HepG2 (cell line): ENCODE measurements around the gene MBNL3. TPM values are rescaled to one million over a fixed set of nuclear protein-coding genes. Genes with fewer than 3 reads are reported as not detected.

Experiments used
- CC2D1A ChIP-seq: sonication (generic); formaldehyde crosslinking; IDR thresholded peaks from 2 replicates; pipeline ENCODE4 v1.8.1; 2023; ENCODE audit warnings: mild to moderate bottlenecking, missing genetic modification reagents
- EP300 ChIP-seq, 3 experiments: sonication (generic) in 1 of 3; formaldehyde crosslinking in 1 of 3; IDR thresholded peaks; 2 replicates each; pipeline versions ENCODE4 v1.5.1 to v1.6.1; 2011 to 2020; ENCODE audit warnings: low read depth in 2 of 3, low read length in 2 of 3, borderline replicate concordance in 1 of 3, improper control_type of control experiment in 1 of 3, mild to moderate bottlenecking in 1 of 3, missing genetic modification reagents in 1 of 3, moderate library complexity in 1 of 3
- FOXJ3 ChIP-seq: sonication (generic); formaldehyde crosslinking; IDR thresholded peaks from 2 replicates; pipeline ENCODE4 v1.4.0; 2020; ENCODE audit warnings: missing genetic modification reagents, mild to moderate bottlenecking, borderline replicate concordance
- FOXO1 ChIP-seq: sonication (generic); formaldehyde crosslinking; IDR thresholded peaks from 2 replicates; pipeline ENCODE4 v1.4.0; 2020; ENCODE audit warnings: missing genetic modification reagents
- HMGXB4 ChIP-seq, 2 experiments: sonication (generic) in 1 of 2; formaldehyde crosslinking in 1 of 2; IDR thresholded peaks; 2 replicates each; pipeline versions ENCODE4 v1.4.0 to v1.6.1; 2018 to 2020; ENCODE audit warnings: missing genetic modification reagents in 2 of 2, borderline replicate concordance in 1 of 2, low read depth in 1 of 2, mild to moderate bottlenecking in 1 of 2, missing biosample characterization in 1 of 2
- MEIS1 ChIP-seq: sonication (generic); formaldehyde crosslinking; IDR thresholded peaks from 2 replicates; pipeline ENCODE4 v1.9.0; 2021; ENCODE audit warnings: mild to moderate bottlenecking, missing genetic modification reagents, moderate library complexity, borderline replicate concordance
- NFIC ChIP-seq: IDR thresholded peaks from 2 replicates; pipeline ENCODE4 v1.6.1; 2012; ENCODE audit warnings: mild to moderate bottlenecking, low read length, inconsistent platforms
- PATZ1 ChIP-seq: sonication (generic); formaldehyde crosslinking; IDR thresholded peaks from 2 replicates; pipeline ENCODE4 v1.4.0; 2020; ENCODE audit warnings: missing genetic modification reagents
- RXRA ChIP-seq: sonication (generic); formaldehyde crosslinking; IDR thresholded peaks from 2 replicates; pipeline ENCODE4 v1.5.1; 2020; ENCODE audit warnings: missing genetic modification reagents
- SAP130 ChIP-seq: IDR thresholded peaks from 2 replicates; pipeline ENCODE4 v1.6.1; 2016; ENCODE audit warnings: low read depth
- SUZ12 ChIP-seq: fragments of 150-350 bp; IDR thresholded peaks from 2 replicates; pipeline ENCODE4 v1.6.1; 2014; ENCODE audit warnings: low read depth, low read length
- ZBTB21 ChIP-seq: sonication (generic); formaldehyde crosslinking; IDR thresholded peaks from 2 replicates; pipeline ENCODE4 v1.4.0; 2020; ENCODE audit warnings: missing genetic modification reagents
- ZNF12 ChIP-seq: sonication (generic); formaldehyde crosslinking; IDR thresholded peaks from 2 replicates; pipeline ENCODE4 v1.5.0; 2020; ENCODE audit warnings: missing genetic modification reagents
- ZNF460 ChIP-seq: sonication (generic); formaldehyde crosslinking; IDR thresholded peaks from 2 replicates; pipeline ENCODE4 v1.5.1; 2020; ENCODE audit warnings: missing genetic modification reagents, mild to moderate bottlenecking, borderline replicate concordance
- ZNF503 ChIP-seq: sonication (generic); formaldehyde crosslinking; IDR thresholded peaks from 2 replicates; pipeline ENCODE4 v1.4.0; 2020; ENCODE audit warnings: missing genetic modification reagents
- polyA plus RNA-seq, 8 experiments: library from polyadenylated mRNA; depleted of rRNA in 3 of 8; stranded (reverse) in 7 of 8; unstranded in 1 of 8; fragments of >200 nt; fragmentation: Illumina TruSeq in 4 of 8; extraction: Trizol in 4 of 8; gene quantifications; 2 replicates each; pipeline versions ENCODE4 v1.2.1 to v1.2.3, GENCODE V29; 2011 to 2016; ENCODE audit warnings: low read depth in 4 of 8, missing spikeins in 1 of 8, mixed read lengths in 1 of 8; ENCODE audit not compliant: insufficient read depth in 1 of 8
- total RNA-seq, 5 experiments: library from RNA; depleted of rRNA; stranded (reverse); fragments of >200 nt; fragmentation: Illumina TruSeq; extraction: Trizol; gene quantifications; 2 replicates each; pipeline ENCODE4 v1.2.3, GENCODE V29; 2016; ENCODE audit warnings: low read depth in 1 of 5
- TF ChIP-seq, protein P1 (sequence below): sonication (generic); formaldehyde crosslinking; IDR thresholded peaks from 2 replicates; pipeline ENCODE4 v1.4.0; 2020; ENCODE audit warnings: mild to moderate bottlenecking, missing genetic modification reagents
- TF ChIP-seq, protein P2 (sequence below): sonication (generic); formaldehyde crosslinking; IDR thresholded peaks from 2 replicates; pipeline ENCODE4 v1.4.0; 2020; ENCODE audit warnings: missing genetic modification reagents

The MBNL3 gene
- total and polyA plus RNA-seq, 2 of the 13 experiments (the other 11 are each of a cell fraction or from before 2014, with no cell fraction given), result 155 to 257 TPM

DNA sequence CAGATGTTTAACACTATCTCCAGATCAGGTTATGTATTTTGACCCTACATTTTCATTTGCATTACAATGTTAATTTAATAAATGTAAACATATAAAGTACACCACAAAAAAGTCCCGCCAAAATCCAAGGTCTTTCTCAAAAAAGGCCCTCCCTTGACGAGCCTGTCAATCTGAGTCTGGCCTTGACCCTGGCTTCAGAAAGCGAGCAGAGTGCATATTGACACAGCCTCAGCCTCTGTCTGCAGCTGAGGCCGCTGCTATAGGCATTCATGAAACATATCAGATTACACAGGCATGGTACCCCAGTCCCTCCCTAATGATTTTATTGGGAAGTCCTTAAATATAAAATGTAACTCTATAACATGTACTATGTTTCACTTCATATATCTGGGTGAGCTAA is 6.2 kb downstream of the MBNL3 start (continued):
- TF ChIP-seq ZBTB21 (CRISPR knock-in tag), result peak; percentile 63; the same call in 1 of the 2 replicates
- no peak for TF ChIP-seq CC2D1A (CRISPR knock-in tag)
- peak; percentile 82 for TF ChIP-seq SAP130 (CRISPR knock-in tag)
- TF ChIP-seq FOXO1 (CRISPR knock-in tag), result peak; percentile 66; the same call in 1 of the 2 replicates
- TF ChIP-seq, protein P1, sequence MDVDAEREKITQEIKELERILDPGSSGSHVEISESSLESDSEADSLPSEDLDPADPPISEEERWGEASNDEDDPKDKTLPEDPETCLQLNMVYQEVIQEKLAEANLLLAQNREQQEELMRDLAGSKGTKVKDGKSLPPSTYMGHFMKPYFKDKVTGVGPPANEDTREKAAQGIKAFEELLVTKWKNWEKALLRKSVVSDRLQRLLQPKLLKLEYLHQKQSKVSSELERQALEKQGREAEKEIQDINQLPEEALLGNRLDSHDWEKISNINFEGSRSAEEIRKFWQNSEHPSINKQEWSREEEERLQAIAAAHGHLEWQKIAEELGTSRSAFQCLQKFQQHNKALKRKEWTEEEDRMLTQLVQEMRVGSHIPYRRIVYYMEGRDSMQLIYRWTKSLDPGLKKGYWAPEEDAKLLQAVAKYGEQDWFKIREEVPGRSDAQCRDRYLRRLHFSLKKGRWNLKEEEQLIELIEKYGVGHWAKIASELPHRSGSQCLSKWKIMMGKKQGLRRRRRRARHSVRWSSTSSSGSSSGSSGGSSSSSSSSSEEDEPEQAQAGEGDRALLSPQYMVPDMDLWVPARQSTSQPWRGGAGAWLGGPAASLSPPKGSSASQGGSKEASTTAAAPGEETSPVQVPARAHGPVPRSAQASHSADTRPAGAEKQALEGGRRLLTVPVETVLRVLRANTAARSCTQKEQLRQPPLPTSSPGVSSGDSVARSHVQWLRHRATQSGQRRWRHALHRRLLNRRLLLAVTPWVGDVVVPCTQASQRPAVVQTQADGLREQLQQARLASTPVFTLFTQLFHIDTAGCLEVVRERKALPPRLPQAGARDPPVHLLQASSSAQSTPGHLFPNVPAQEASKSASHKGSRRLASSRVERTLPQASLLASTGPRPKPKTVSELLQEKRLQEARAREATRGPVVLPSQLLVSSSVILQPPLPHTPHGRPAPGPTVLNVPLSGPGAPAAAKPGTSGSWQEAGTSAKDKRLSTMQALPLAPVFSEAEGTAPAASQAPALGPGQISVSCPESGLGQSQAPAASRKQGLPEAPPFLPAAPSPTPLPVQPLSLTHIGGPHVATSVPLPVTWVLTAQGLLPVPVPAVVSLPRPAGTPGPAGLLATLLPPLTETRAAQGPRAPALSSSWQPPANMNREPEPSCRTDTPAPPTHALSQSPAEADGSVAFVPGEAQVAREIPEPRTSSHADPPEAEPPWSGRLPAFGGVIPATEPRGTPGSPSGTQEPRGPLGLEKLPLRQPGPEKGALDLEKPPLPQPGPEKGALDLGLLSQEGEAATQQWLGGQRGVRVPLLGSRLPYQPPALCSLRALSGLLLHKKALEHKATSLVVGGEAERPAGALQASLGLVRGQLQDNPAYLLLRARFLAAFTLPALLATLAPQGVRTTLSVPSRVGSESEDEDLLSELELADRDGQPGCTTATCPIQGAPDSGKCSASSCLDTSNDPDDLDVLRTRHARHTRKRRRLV (CRISPR knock-in tag), result no peak
- TF ChIP-seq ZNF460, result no peak
- TF ChIP-seq ZNF503, result peak; percentile 87
- TF ChIP-seq NFIC, result peak; percentile 79
- TF ChIP-seq RXRA (CRISPR knock-in tag), result peak; percentile 93; the same call in 1 of the 2 replicates
- 0 out of 2 replicates have a peak, but pooled peaks have one; percentile 39 for TF ChIP-seq PATZ1 (CRISPR knock-in tag)
- no peak for TF ChIP-seq SUZ12
- TF ChIP-seq, protein P2, sequence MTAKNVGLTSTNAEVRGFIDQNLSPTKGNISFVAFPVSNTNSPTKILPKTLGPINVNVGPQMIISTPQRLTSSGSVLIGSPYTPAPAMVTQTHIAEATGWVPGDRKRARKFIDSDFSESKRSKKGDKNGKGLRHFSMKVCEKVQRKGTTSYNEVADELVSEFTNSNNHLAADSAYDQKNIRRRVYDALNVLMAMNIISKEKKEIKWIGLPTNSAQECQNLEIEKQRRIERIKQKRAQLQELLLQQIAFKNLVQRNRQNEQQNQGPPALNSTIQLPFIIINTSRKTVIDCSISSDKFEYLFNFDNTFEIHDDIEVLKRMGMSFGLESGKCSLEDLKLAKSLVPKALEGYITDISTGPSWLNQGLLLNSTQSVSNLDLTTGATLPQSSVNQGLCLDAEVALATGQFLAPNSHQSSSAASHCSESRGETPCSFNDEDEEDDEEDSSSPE, result peak; percentile 89
- peak; percentile 53; the same call in 1 of the 2 replicates for TF ChIP-seq FOXJ3
- peak; percentile 61; the same call in 1 of the 2 replicates for TF ChIP-seq ZNF12 (CRISPR knock-in tag)
- TF ChIP-seq HMGXB4 (CRISPR knock-in tag; IDR thresholded peaks at IDR 0.05; ENCODE audit: borderline replicate concordance in 1 of 2, low read depth in 1 of 2), result 0 out of 4 replicates have a peak, but pooled peaks of 1 of the 2 experiments have one; percentile 19
- peak; percentile 92; the same call in 1 of the 2 replicates for TF ChIP-seq MEIS1 (CRISPR knock-in tag)
- peak; percentile 42 to 94; a peak in 3 of 4 replicates for TF ChIP-seq EP300 (IDR thresholded peaks at IDR 0.05; ENCODE audit: low read depth in 2 of 2, low read length in 2 of 2)
- peak; percentile 72; the same call in 1 of the 2 replicates for TF ChIP-seq EP300 (CRISPR knock-in tag; IDR thresholded peaks at IDR 0.05; ENCODE audit: borderline replicate concordance)
